Colonic mucosa (tissue), 4 donors: ENCODE data around the gene IFIT1B. TPM values are rescaled to one million over a fixed set of nuclear protein-coding genes. Genes with fewer than 3 reads are reported as not detected.

Experiments
- DNase-seq: peaks from one replicate; pipeline ENCODE4 v3.0.0-alpha.2; 2020
- H3K27ac ChIP-seq: fragments of 200-600 bp; one replicate; pipeline ENCODE4 v1.8.0; 2021
- H3K27me3 ChIP-seq: fragments of 200-600 bp; one replicate; pipeline ENCODE4 v1.8.0; 2021
- H3K36me3 ChIP-seq: fragments of 200-600 bp; one replicate; pipeline ENCODE4 v1.8.0; 2021
- H3K4me1 ChIP-seq: fragments of 200-600 bp; one replicate; pipeline ENCODE4 v1.8.0; 2021; ENCODE audit warnings: mild to moderate bottlenecking
- H3K4me3 ChIP-seq: fragments of 200-600 bp; one replicate; pipeline ENCODE4 v1.8.0; 2021
- H3K9ac ChIP-seq, 2 donors: one replicate each; pipeline ENCODE4 v1.7.0; 2013; ENCODE audit warnings: control low read depth in 2 of 2, low read depth in 2 of 2, low read length in 2 of 2
- H3K9me3 ChIP-seq: fragments of 200-600 bp; one replicate; pipeline ENCODE4 v1.8.0; 2021
- intact Hi-C: fragments of 100-400 bp; cut with DNase I; formaldehyde crosslinking; loops from one replicate; pipeline ENCODE4 v1.14.1; 2022
- total RNA-seq, 2 donors: library from RNA; stranded (reverse); fragmentation: NEBNext Ultra II Directional in 1 of 2; extraction: Animal tissue kit (Norgen Biotek cat#: 25700) in 1 of 2; gene quantifications; one replicate each; pipeline ENCODE4 v1.2.1, GENCODE V29; 2021
- TF ChIP-seq, protein P1 (sequence below): fragments of 200-600 bp; IDR thresholded peaks from one replicate; pipeline ENCODE4 v1.8.0; 2022; ENCODE audit warnings: antibody characterized with exemption, mild to moderate bottlenecking
- donor health status: healthy.
- donor health status: DM: no; HTN: no; CAD: no.
- donor health status: DM: no; HTN: no; CAD: no.

IFIT1B gene
- total RNA-seq, 2 donors from 2014 or later, result not detected

DNA sequence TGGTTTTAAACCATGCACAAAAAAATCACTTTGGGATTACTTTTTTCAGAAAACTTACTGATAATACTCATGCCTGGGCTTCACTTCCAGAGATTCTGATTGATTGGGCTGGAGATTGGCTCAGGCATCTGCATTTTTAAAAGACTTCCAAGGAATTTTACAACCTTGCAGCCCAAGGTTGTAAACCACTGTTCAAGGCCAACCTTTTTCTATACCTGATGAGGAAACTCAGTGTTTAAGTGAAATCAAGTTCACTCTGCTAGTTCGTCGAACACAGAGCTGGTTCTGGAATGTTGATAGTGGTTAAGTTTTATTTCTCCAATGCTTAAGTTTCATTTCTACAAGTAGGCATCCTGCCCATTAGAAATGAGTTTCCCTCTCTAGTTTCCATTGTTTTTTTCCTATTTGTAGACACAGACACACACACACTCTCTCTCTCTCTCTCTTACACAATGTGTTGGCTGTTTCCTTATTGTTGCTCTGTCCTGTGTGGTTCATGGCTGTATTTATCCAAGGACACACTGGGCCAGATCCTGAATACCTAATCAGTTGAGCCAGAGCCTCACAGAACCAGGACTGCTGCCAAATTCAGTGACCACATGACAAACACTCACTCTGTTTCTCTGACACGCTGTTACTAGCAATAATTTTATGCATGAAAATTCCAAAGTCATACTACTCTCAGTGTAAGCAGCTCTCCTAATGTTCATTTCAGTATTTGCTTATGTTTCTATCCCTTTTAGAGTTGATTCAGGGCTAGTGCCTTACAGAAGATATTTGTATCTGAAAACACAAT is 3.7 kb upstream of the IFIT1B start:
- no peaks in the 10 kb centered on the region for H3K9me3 ChIP-seq
- peak overlapping the region in 1 of 2 donors; percentile 70 for H3K9ac ChIP-seq
- TF ChIP-seq, protein P1, sequence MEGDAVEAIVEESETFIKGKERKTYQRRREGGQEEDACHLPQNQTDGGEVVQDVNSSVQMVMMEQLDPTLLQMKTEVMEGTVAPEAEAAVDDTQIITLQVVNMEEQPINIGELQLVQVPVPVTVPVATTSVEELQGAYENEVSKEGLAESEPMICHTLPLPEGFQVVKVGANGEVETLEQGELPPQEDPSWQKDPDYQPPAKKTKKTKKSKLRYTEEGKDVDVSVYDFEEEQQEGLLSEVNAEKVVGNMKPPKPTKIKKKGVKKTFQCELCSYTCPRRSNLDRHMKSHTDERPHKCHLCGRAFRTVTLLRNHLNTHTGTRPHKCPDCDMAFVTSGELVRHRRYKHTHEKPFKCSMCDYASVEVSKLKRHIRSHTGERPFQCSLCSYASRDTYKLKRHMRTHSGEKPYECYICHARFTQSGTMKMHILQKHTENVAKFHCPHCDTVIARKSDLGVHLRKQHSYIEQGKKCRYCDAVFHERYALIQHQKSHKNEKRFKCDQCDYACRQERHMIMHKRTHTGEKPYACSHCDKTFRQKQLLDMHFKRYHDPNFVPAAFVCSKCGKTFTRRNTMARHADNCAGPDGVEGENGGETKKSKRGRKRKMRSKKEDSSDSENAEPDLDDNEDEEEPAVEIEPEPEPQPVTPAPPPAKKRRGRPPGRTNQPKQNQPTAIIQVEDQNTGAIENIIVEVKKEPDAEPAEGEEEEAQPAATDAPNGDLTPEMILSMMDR, result no peak
- no peaks in the 10 kb centered on the region for H3K27me3 ChIP-seq
- intact Hi-C loops, result no loop called here
- H3K4me1 ChIP-seq, result peaks cover 9% of the 10 kb centered on the region
- H3K36me3 ChIP-seq, result no peaks in the 10 kb centered on the region
- peak; percentile 89 for DNase-seq
- no peak overlapping the region for H3K4me3 ChIP-seq
- H3K27ac ChIP-seq, result peak overlapping the region; percentile 86

- intact Hi-C loops, result no loop called here
- H3K9me3 ChIP-seq, result no peaks in the 10 kb centered on the region
- TF ChIP-seq, protein P1, result no peak
- no peaks in the 10 kb centered on the region for H3K27me3 ChIP-seq
- no peaks in the 10 kb centered on the region for H3K36me3 ChIP-seq
- peak overlapping the region in 1 of 2 donors; percentile 70 for H3K9ac ChIP-seq
- H3K27ac ChIP-seq, result peak overlapping the region; percentile 86
- H3K4me3 ChIP-seq, result no peak overlapping the region
- DNase-seq, result no peak
- H3K4me1 ChIP-seq, result peaks cover 9% of the 10 kb centered on the region
Observed at GRCh38 chr10:89374713-89375141, 3.1 kb upstream of the IFIT1B start.

- intact Hi-C loops, result no loop called here
- no peak overlapping the region for H3K27ac ChIP-seq
- no peaks in the 10 kb centered on the region for H3K9me3 ChIP-seq
- no peak overlapping the region for H3K9ac ChIP-seq
- peaks cover 9% of the 10 kb centered on the region for H3K4me1 ChIP-seq
- no peaks in the 10 kb centered on the region for H3K36me3 ChIP-seq
- no peak overlapping the region for H3K4me3 ChIP-seq
- TF ChIP-seq, protein P1, result no peak
- no peak for DNase-seq
- no peaks in the 10 kb centered on the region for H3K27me3 ChIP-seq
Observed at GRCh38 chr10:89379103-89379502, 1.2 kb downstream of the IFIT1B start.

GRCh38 chr10:89382757-89383156 is 4.9 kb downstream of the IFIT1B start:
- Histone ChIP-seq H3K9me3 (no peaks in the 10 kb centered on the region), H3K9ac (no peak overlapping the region), H3K4me1 (no peaks in the 10 kb centered on the region), H3K36me3 (no peaks in the 10 kb centered on the region), H3K27me3 (no peaks in the 10 kb centered on the region), H3K4me3 (no peak overlapping the region), H3K27ac (no peak overlapping the region)
- DNase-seq, result no peak
- intact Hi-C loops, result no loop called here
- TF ChIP-seq, protein P1, result no peak

GRCh38 chr10:89384474-89385340 is 6.9 kb downstream of the IFIT1B start:
- Histone ChIP-seq H3K27me3 (no peaks in the 10 kb centered on the region), H3K9ac (no peak overlapping the region), H3K4me1 (no peaks in the 10 kb centered on the region), H3K4me3 (no peak overlapping the region), H3K9me3 (no peaks in the 10 kb centered on the region), H3K36me3 (no peaks in the 10 kb centered on the region), H3K27ac (no peak overlapping the region)
- DNase-seq, result no peak
- TF ChIP-seq, protein P1, result no peak
- intact Hi-C loops, result no loop called here
